ENCODE measurements around the gene C8G. TPM values are rescaled to one million over a fixed set of nuclear protein-coding genes. Genes with fewer than 3 reads are reported as not detected.

The C8G gene
- total and polyA plus RNA-seq, 2 of the 4 experiments (the other 2 are of a cell fraction): 0.80 TPM; not detected in 1

GRCh38 chr9:136942112-136942880 is 2.7 kb upstream of the C8G start:
- Histone ChIP-seq H4K91ac (ENCODE audit: insufficient read depth, low read depth, low read length) (no peak overlapping the region), H3K4me3 (ENCODE audit: insufficient read depth, low read depth, low read length) (no peak overlapping the region), H2BK5ac (ENCODE audit: low read depth, low read length, poor library complexity, severe bottlenecking) (no peak overlapping the region), H3K79me1 (ENCODE audit: low read depth in 1 of 2, low read length in 2 of 2) (peaks cover 5 to 44% of the 10 kb centered on the region in 2 experiments), H2BK120ac (ENCODE audit: low read depth, low read length) (no peak overlapping the region), H3K9me1 (ENCODE audit: insufficient read depth, low read length) (peaks cover 8% of the 10 kb centered on the region), H4K8ac (ENCODE audit: low read depth in 2 of 2, low read length in 2 of 2) (no peak overlapping the region), H3K27ac (ENCODE audit: insufficient read depth, low read length) (no peak overlapping the region), H3K56ac (ENCODE audit: extremely low read depth, insufficient read depth, low read length) (no peak overlapping the region), H3K23ac (ENCODE audit: low read depth, low read length) (no peak overlapping the region), H4K20me1 (ENCODE audit: insufficient read depth, low read length) (peaks cover 22% of the 10 kb centered on the region), H3K4ac (ENCODE audit: low read depth, low read length) (no peak overlapping the region), H3K18ac (ENCODE audit: low read depth, low read length) (no peak overlapping the region), H4K5ac (ENCODE audit: low read depth, low read length) (no peak overlapping the region), H2AK5ac (ENCODE audit: low read depth, low read length) (no peak overlapping the region), H2BK20ac (ENCODE audit: low read depth, low read length) (no peak overlapping the region), H3K9me3 (ENCODE audit: control insufficient read depth, insufficient read depth, low read length) (no peaks in the 10 kb centered on the region), H3K9ac (ENCODE audit: low read depth, low read length) (no peak overlapping the region), H3K14ac (replicated peaks; ENCODE audit: low read depth, low read length) (no peak overlapping the region), H3K4me1 (ENCODE audit: control insufficient read depth, insufficient read depth, low read length) (peaks cover 4% of the 10 kb centered on the region), H2AFZ (replicated peaks; ENCODE audit: low read length, poor library complexity) (no peak overlapping the region), H2AK9ac (replicated peaks; ENCODE audit: low read depth, low read length, poor library complexity) (no peak overlapping the region), H3K27me3 (ENCODE audit: control insufficient read depth, insufficient read depth, low read length) (no peaks in the 10 kb centered on the region), H3K36me3 (ENCODE audit: control insufficient read depth, insufficient read depth, low read length) (peaks cover 47% of the 10 kb centered on the region), H2BK15ac (ENCODE audit: low read depth, low read length) (no peak overlapping the region), H3K4me2 (ENCODE audit: low read depth, low read length) (no peak overlapping the region)
- intact Hi-C loops (cut with micrococcal nuclease) (no loop called here), in situ Hi-C loops (cut with MboI; ENCODE audit: low sequenced_read_pairs) (no loop called here), dilution Hi-C loops (cut with HindIII; ENCODE audit: low sequenced_read_pairs, unreplicated experiment) (no loop called here)
- WGBS, 2 experiments (ENCODE audit: extremely low coverage in 2 of 2, insufficient read length in 1 of 2): 96% methylated on average over 42 of the region's 60 CpGs; no CpG with 5 or more reads in 1 of the 2 experiments
- BruUV-seq (replicated peaks): no TSS peak
- DNase-seq (no peak), ATAC-seq (ENCODE audit: low read depth) (no peak)
- ChIA-PET CTCF (no interaction called here), POLR2A (ENCODE audit: unreplicated experiment) (no interaction called here)
- TF ChIP-seq CTCF (conservative IDR thresholded peaks at IDR 0.05; ENCODE audit: low read depth, low read length) (no peak), NFE2L2 (IDR thresholded peaks at IDR 0.05; ENCODE audit: low read depth, low read length) (no peak), RFX5 (IDR thresholded peaks at IDR 0.05; ENCODE audit: low read depth, low read length) (no peak), FOS (IDR thresholded peaks at IDR 0.05; ENCODE audit: low read depth, low read length) (no peak), MXI1 (IDR thresholded peaks at IDR 0.05; ENCODE audit: borderline replicate concordance, low read depth, low read length) (no peak), MAFK (IDR thresholded peaks at IDR 0.05; ENCODE audit: low read depth, low read length) (no peak), SMC3 (IDR thresholded peaks at IDR 0.05; ENCODE audit: low read depth, low read length) (no peak), MAZ (IDR thresholded peaks at IDR 0.05; ENCODE audit: borderline replicate concordance, low read depth, low read length) (no peak), BHLHE40 (IDR thresholded peaks at IDR 0.05; ENCODE audit: low read depth, low read length) (no peak), RCOR1 (IDR thresholded peaks at IDR 0.05; ENCODE audit: insufficient replicate concordance, low read length) (no peak), CEBPB (IDR thresholded peaks at IDR 0.05; ENCODE audit: low read depth, low read length) (no peak), CHD1 (IDR thresholded peaks at IDR 0.05; ENCODE audit: low read depth, low read length) (no peak)
- TF ChIP-seq, protein P1, sequence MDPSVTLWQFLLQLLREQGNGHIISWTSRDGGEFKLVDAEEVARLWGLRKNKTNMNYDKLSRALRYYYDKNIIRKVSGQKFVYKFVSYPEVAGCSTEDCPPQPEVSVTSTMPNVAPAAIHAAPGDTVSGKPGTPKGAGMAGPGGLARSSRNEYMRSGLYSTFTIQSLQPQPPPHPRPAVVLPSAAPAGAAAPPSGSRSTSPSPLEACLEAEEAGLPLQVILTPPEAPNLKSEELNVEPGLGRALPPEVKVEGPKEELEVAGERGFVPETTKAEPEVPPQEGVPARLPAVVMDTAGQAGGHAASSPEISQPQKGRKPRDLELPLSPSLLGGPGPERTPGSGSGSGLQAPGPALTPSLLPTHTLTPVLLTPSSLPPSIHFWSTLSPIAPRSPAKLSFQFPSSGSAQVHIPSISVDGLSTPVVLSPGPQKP (IDR thresholded peaks at IDR 0.05; ENCODE audit: borderline replicate concordance, low read depth, low read length): no peak
- TF ChIP-seq, protein P2, sequence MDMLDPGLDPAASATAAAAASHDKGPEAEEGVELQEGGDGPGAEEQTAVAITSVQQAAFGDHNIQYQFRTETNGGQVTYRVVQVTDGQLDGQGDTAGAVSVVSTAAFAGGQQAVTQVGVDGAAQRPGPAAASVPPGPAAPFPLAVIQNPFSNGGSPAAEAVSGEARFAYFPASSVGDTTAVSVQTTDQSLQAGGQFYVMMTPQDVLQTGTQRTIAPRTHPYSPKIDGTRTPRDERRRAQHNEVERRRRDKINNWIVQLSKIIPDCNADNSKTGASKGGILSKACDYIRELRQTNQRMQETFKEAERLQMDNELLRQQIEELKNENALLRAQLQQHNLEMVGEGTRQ (IDR thresholded peaks at IDR 0.05; ENCODE audit: low read depth, low read length): no peak

Measured in IMR-90 (cell line).